ENCODE measurements around the gene CDC14A.

The CDC14A gene

DNA sequence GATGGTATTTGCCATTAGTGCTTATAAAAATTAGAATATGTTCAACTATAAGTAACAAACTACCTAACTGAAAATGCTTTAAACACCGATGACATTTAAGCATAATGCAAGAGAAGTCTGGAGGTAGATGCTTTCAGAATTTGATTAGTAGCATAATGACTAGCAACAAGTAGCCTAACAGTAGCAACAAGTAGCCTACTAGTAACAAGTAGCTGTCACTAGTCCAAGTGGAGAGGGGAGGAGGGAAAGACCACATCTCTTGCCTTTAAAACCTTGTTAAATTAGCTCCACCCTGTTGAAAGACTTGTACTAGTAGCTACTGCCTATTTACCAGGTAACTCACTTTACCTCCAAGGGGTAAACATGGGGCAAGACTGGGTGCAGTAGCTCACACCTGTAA, 193.5 kb downstream of the CDC14A start:
- no peak for TF ChIP-seq EZH2 (IDR thresholded peaks at IDR 0.05; ENCODE audit: borderline replicate concordance, low read length)
- TF ChIP-seq, protein P1, sequence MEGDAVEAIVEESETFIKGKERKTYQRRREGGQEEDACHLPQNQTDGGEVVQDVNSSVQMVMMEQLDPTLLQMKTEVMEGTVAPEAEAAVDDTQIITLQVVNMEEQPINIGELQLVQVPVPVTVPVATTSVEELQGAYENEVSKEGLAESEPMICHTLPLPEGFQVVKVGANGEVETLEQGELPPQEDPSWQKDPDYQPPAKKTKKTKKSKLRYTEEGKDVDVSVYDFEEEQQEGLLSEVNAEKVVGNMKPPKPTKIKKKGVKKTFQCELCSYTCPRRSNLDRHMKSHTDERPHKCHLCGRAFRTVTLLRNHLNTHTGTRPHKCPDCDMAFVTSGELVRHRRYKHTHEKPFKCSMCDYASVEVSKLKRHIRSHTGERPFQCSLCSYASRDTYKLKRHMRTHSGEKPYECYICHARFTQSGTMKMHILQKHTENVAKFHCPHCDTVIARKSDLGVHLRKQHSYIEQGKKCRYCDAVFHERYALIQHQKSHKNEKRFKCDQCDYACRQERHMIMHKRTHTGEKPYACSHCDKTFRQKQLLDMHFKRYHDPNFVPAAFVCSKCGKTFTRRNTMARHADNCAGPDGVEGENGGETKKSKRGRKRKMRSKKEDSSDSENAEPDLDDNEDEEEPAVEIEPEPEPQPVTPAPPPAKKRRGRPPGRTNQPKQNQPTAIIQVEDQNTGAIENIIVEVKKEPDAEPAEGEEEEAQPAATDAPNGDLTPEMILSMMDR (IDR thresholded peaks at IDR 0.05; ENCODE audit: low read length) = no peak
- H3K27ac ChIP-seq (ENCODE audit: low read depth, low read length, poor library complexity, severe bottlenecking) = no peak overlapping the region
- no peak overlapping the region for H3K4me3 ChIP-seq (ENCODE audit: low read depth, low read length, poor library complexity, severe bottlenecking)
- no peaks in the 10 kb centered on the region for H3K9me2 ChIP-seq (ENCODE audit: low read depth, low read length)
- H3K79me2 ChIP-seq (ENCODE audit: insufficient read depth, low read length) = no peaks in the 10 kb centered on the region
- H3K9ac ChIP-seq (ENCODE audit: low read length) = no peak overlapping the region
- no peaks in the 10 kb centered on the region for H3K4me1 ChIP-seq (ENCODE audit: insufficient read depth, low read length, severe bottlenecking)
- no peaks in the 10 kb centered on the region for H3K9me3 ChIP-seq (ENCODE audit: low read length)
- no peaks in the 10 kb centered on the region for H3K36me3 ChIP-seq (ENCODE audit: insufficient read depth, low read length)
- H3F3A ChIP-seq (ENCODE audit: insufficient read depth, low read length) = no peaks in the 10 kb centered on the region
- H4K20me1 ChIP-seq (ENCODE audit: insufficient read depth, low read length) = no peaks in the 10 kb centered on the region
- no peak overlapping the region for H2AFZ ChIP-seq (ENCODE audit: low read length)
- H3K27me3 ChIP-seq (ENCODE audit: insufficient read depth, low read length) = no peaks in the 10 kb centered on the region
- H3K4me2 ChIP-seq (ENCODE audit: low read length) = no peak overlapping the region

DNA sequence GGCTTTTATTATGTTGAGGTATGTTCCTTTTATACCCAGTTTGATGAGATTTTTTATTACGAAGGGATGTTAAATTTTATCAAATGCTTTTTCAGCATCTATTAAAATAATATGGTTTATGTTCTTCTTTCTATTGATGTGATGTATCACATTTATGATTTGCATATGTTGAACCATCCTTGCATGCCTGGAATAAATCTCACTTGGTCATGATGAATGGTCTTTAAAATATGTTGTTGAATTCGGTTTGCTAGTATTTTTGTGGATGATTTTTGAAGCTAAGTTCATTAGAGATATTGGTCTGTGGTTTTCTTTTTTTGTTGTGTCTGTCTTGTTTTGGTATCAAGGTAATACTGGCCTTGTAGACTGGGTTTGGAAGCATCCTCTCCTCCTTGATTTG, 199.7 kb downstream of the CDC14A start:
- Histone ChIP-seq H3K27ac (ENCODE audit: low read depth, low read length, poor library complexity, severe bottlenecking) (no peak overlapping the region), H3K4me2 (ENCODE audit: low read length) (no peak overlapping the region), H3K9me3 (ENCODE audit: low read length) (no peaks in the 10 kb centered on the region), H2AFZ (ENCODE audit: low read length) (no peak overlapping the region), H3K4me1 (ENCODE audit: insufficient read depth, low read length, severe bottlenecking) (no peaks in the 10 kb centered on the region), H4K20me1 (ENCODE audit: insufficient read depth, low read length) (no peaks in the 10 kb centered on the region), H3K36me3 (ENCODE audit: insufficient read depth, low read length) (no peaks in the 10 kb centered on the region), H3K79me2 (ENCODE audit: insufficient read depth, low read length) (no peaks in the 10 kb centered on the region), H3K9ac (ENCODE audit: low read length) (no peak overlapping the region), H3K9me2 (ENCODE audit: low read depth, low read length) (no peaks in the 10 kb centered on the region), H3K27me3 (ENCODE audit: insufficient read depth, low read length) (no peaks in the 10 kb centered on the region), H3F3A (ENCODE audit: insufficient read depth, low read length) (no peaks in the 10 kb centered on the region), H3K4me3 (ENCODE audit: low read depth, low read length, poor library complexity, severe bottlenecking) (no peak overlapping the region)
- TF ChIP-seq, protein P1 (IDR thresholded peaks at IDR 0.05; ENCODE audit: low read length) = no peak
- TF ChIP-seq EZH2 (IDR thresholded peaks at IDR 0.05; ENCODE audit: borderline replicate concordance, low read length) = no peak

DNA sequence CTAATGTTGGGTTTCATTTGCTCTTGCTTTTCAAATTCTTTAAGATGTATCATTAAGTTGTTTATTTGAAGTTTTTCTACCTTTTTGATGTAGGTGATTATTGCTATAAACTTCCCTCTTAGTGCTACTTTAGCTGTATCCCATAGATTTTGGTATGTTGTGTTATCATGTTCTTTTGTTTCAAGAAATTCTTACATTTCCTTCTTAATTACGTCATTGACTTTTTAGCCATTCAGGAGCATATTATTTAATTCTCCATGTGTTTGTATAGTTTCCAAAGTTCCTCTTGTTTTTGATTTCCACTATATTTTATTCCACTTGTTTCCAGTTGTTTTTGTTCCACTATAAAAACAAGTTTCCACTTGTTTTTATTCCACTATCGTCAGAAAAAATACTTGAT, 200.6 kb downstream of the CDC14A start:
- no peaks in the 10 kb centered on the region for H3F3A ChIP-seq (ENCODE audit: insufficient read depth, low read length)
- TF ChIP-seq, protein P1 (IDR thresholded peaks at IDR 0.05; ENCODE audit: low read length) = no peak
- TF ChIP-seq EZH2 (IDR thresholded peaks at IDR 0.05; ENCODE audit: borderline replicate concordance, low read length) = no peak
- no peaks in the 10 kb centered on the region for H3K4me1 ChIP-seq (ENCODE audit: insufficient read depth, low read length, severe bottlenecking)
- H3K4me2 ChIP-seq (ENCODE audit: low read length) = no peak overlapping the region
- no peaks in the 10 kb centered on the region for H3K27me3 ChIP-seq (ENCODE audit: insufficient read depth, low read length)
- no peaks in the 10 kb centered on the region for H3K79me2 ChIP-seq (ENCODE audit: insufficient read depth, low read length)
- H3K9me2 ChIP-seq (ENCODE audit: low read depth, low read length) = no peaks in the 10 kb centered on the region
- no peak overlapping the region for H2AFZ ChIP-seq (ENCODE audit: low read length)
- H3K27ac ChIP-seq (ENCODE audit: low read depth, low read length, poor library complexity, severe bottlenecking) = no peak overlapping the region
- H3K36me3 ChIP-seq (ENCODE audit: insufficient read depth, low read length) = no peaks in the 10 kb centered on the region
- H3K9ac ChIP-seq (ENCODE audit: low read length) = no peak overlapping the region
- H3K9me3 ChIP-seq (ENCODE audit: low read length) = no peaks in the 10 kb centered on the region
- no peaks in the 10 kb centered on the region for H4K20me1 ChIP-seq (ENCODE audit: insufficient read depth, low read length)
- no peak overlapping the region for H3K4me3 ChIP-seq (ENCODE audit: low read depth, low read length, poor library complexity, severe bottlenecking)
